Uterus (tissue), 2 donors: ENCODE measurements around the gene UBQLN1.

Source experiments
- POLR2A ChIP-seq, 2 donors: fragments of 450-650 bp; IDR thresholded peaks; one replicate each; pipeline ENCODE4 v1.6.1; 2016; ENCODE audit warnings: antibody characterized with exemption in 2 of 2, mild to moderate bottlenecking in 1 of 2, moderate library complexity in 1 of 2
- TF ChIP-seq, protein P1 (sequence below), 4 experiments: fragments of 200-600 bp in 2 of 4; fragments of 450-650 bp in 2 of 4; sonication (generic) in 2 of 4; IDR thresholded peaks; one replicate each; pipeline ENCODE4 v1.5.1; 2016 to 2019; ENCODE audit warnings: antibody characterized with exemption in 4 of 4, mild to moderate bottlenecking in 2 of 4, moderate library complexity in 1 of 4

- TF ChIP-seq POLR2A (IDR thresholded peaks at IDR 0.05): no peak
- TF ChIP-seq, protein P1, sequence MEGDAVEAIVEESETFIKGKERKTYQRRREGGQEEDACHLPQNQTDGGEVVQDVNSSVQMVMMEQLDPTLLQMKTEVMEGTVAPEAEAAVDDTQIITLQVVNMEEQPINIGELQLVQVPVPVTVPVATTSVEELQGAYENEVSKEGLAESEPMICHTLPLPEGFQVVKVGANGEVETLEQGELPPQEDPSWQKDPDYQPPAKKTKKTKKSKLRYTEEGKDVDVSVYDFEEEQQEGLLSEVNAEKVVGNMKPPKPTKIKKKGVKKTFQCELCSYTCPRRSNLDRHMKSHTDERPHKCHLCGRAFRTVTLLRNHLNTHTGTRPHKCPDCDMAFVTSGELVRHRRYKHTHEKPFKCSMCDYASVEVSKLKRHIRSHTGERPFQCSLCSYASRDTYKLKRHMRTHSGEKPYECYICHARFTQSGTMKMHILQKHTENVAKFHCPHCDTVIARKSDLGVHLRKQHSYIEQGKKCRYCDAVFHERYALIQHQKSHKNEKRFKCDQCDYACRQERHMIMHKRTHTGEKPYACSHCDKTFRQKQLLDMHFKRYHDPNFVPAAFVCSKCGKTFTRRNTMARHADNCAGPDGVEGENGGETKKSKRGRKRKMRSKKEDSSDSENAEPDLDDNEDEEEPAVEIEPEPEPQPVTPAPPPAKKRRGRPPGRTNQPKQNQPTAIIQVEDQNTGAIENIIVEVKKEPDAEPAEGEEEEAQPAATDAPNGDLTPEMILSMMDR (IDR thresholded peaks at IDR 0.05): no peak
Measured at GRCh38 chr9:83688921-83689320, 18.8 kb downstream of the UBQLN1 start.
